ENCODE data around the gene ZNF814.
"Not testable (repeated sequence)": the region's sequence is repeated elsewhere in the genome, so short reads cannot be mapped to it uniquely, and the experiment has no call there.

ZNF814 gene

DNA sequence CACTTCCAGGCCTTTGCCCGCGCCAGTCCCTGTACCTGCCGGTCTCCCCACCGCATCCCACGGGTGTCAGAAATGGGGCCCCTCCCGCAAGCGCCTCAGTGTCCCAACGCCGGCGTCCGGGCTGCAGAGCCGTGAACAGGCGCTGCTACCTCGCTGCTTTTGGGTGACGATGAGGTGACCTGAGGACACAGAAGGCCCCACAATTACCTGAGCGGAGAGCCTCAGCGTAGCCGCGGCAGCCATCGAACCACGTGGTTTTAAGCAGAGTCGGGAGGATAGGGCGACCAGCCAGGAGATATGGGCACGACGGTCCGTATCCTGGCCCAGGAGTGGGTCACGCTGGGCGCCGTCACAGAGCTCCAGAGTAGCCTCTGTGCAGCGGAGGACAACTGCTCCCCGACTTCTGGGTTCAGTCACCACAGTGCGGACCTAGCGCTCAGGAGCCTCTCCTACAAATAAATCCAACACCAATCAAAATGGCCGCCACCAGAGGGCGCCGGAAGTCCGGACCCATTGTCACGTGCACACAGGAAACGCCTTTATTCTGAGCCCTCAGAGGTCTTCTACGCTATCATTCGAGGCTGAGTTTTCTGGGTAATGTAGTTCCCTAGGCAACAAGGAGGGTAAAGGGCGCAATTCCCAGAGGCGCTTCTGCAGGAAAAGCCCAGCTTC is at the start of gene ZNF814:
TSS of gene ZNF814 (minus strand) at position 478 of the 672 bp plus-strand sequence. CDS start at position 243, 235 bp downstream.
- in situ Hi-C loops (cut with HindIII; ENCODE audit: low pct_ligation_motif_present, low pct_unique_long_range_greater_than_20kb, low sequenced_read_pairs), result no loop called here
- DNase-seq, result no peak

DNA sequence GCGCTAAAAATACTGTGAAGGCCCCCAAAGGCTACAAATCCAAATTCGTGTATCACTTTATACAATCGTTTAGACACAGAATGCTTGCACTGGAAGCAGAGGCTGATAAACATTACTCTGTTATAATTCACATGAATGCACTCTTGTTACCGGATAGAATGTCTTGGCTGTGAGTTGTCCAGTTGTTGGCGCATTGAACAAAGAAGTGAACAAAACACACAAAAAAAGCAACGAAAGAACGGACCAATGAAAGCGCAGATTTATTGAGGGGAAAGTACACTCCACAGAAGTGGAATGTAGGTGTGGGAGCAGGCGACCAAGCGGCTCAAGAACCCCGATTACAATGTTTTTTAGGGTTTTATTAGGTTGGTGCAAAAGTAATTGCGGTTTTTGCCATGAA is 46.9 kb upstream of the ZNF814 start:
- in situ Hi-C loops (cut with HindIII; ENCODE audit: low pct_ligation_motif_present, low pct_unique_long_range_greater_than_20kb, low sequenced_read_pairs), result no loop called here
- DNase-seq, result no peak

DNA sequence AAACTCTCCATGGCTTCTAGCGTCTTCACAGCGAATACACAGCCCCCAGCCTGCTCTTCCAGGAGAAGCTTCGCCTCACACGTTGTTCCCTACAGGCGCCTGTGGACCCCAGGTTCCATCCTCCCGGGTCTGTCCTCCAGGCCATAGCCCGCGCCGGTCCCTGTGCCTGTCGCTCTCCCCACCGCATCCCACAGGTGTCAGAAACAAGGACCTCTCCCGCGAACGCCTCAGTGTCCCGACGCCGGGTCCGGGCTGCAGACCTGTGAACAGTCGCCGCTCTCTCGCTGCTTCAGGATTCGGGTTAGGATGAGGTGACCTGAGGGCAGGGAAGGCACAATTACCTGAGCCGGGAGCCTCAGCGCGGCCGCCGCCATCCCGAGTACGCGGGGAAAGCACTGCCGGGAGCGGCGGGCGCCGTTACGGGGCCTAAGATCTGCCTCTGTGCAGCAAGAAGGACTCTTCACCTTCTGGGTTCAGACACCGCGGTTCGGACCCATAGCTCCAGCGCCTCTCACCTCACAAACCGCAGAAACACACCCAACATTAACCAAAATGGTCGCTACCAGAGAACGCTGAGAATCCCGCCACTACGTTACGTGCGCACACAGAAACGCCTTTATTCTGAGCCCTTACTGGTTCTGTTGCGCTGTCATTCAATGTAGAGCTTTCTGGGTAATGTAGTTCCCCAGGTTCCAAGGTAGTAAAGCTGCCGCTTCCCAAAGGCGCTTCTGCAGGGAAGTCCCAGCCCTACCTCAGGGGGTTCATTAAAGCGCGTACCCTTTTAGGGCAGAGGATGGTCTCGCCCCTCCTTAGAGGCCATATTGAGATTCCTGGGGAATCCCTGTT is 46.2 kb upstream of the ZNF814 start, which contains the start of gene ZNF418:
TSS of gene ZNF418 (minus strand) at position 583 of the 846 bp plus-strand sequence. CDS start 1,580 bp downstream, outside the sequence.
- in situ Hi-C loops (cut with HindIII; ENCODE audit: low pct_ligation_motif_present, low pct_unique_long_range_greater_than_20kb, low sequenced_read_pairs), result no loop called here
- DNase-seq, result no peak

DNA sequence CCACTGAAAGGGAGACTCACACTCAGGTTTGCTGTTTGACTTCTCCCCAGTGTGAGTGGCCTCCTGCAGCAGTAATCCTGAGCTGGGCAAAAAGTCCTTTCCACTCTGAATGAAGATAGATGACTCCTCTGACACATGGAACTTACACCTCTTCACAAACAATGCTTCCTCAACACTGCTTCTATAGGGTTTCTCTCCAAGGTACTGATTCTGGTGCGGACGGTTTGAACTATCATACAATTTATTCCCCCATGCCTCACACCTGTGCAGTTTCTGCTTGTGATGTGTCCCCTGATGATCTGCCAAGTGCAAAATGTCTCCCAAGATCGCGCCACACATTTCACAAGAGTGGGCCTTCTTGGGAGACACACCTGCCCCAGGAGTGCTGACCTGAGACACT is 38.8 kb upstream of the ZNF814 start:
- in situ Hi-C loops (cut with HindIII; ENCODE audit: low pct_ligation_motif_present, low pct_unique_long_range_greater_than_20kb, low sequenced_read_pairs), result no loop called here
- DNase-seq, result no peak

- DNase-seq, result peak; percentile 92
These were observed 27.5 kb upstream of the ZNF814 start, which contains the start of gene ZNF417 for GRCh38 chr19:57916168-57916995. ZNF417 (minus strand) TSS chr19:57916592; CDS start chr19:57916411, 181 bp downstream.

DNA sequence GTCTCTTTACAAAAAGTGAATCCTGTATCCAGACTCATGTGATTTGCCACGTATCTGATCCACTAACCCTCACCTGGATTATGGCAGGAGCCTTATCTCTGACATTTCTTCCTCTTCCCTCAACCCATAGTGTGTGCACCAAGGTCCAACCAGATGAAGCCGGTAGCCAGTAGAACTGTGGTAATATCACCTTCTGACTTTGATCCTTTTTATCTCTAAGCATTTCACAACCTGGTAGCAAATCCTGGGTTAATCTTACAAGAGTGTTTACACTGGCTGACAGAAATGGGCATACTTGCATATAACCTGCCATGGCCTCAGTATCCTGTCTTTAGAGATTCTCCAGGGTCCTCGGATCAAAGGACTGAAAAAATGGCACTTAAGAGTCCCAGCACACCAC is 25.7 kb upstream of the ZNF814 start:
- no peak for DNase-seq
- in situ Hi-C loops (cut with HindIII; ENCODE audit: low pct_ligation_motif_present, low pct_unique_long_range_greater_than_20kb, low sequenced_read_pairs), result no loop called here

More at GRCh38 chr19:57916168-57916995, 27.5 kb upstream of the ZNF814 start, which contains the start of gene ZNF417:
- in situ Hi-C loops (cut with HindIII; ENCODE audit: low pct_ligation_motif_present, low pct_unique_long_range_greater_than_20kb, low sequenced_read_pairs), result not testable (repeated sequence)

DNA sequence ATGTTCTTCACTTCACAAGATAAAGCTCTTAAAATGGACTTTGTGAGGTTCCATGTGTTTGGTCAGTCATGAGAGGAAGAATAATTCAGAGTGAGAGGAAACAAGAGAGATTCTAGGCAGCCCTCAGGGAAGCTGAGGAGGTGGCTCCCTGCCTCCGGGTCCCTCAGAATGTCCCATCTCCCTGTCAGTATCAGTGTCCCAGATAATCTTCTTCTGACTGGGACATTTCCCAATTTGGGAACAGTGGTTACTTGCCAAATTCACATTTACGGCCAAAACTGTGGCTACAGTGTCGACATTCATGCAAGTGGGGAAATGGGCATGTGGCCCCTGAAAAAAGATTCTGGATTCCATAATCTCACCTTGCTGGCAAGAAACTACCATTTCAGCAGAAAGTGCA is 18.6 kb upstream of the ZNF814 start:
- no peak for DNase-seq
- in situ Hi-C loops (cut with HindIII; ENCODE audit: low pct_ligation_motif_present, low pct_unique_long_range_greater_than_20kb, low sequenced_read_pairs), result no loop called here

DNA sequence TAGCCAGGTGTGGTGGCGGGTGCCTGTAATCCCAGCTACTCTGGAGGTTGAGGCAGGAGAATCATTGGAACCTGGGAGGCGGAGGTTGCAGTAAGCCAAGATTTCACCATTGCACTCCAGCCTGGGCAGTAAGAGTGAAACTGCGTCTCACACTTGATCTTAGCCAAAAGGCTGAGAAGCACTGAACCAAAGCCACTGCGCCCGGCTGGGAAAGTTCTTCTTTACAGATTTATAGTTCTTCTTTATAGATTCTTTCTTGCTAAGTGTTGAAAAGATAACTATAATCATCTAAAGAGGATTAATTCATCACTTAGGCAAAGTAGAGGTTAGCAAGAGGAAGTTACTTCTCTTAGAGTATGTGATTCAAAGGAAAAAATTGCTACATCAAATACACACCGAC is 16.4 kb upstream of the ZNF814 start:
- DNase-seq, result no peak
- in situ Hi-C loops (cut with HindIII; ENCODE audit: low pct_ligation_motif_present, low pct_unique_long_range_greater_than_20kb, low sequenced_read_pairs), result no loop called here

GRCh38 chr19:57903618-57904184 is 14.9 kb upstream of the ZNF814 start:
- in situ Hi-C loops (cut with HindIII; ENCODE audit: low pct_ligation_motif_present, low pct_unique_long_range_greater_than_20kb, low sequenced_read_pairs), result no loop called here
- DNase-seq, result no peak

DNA sequence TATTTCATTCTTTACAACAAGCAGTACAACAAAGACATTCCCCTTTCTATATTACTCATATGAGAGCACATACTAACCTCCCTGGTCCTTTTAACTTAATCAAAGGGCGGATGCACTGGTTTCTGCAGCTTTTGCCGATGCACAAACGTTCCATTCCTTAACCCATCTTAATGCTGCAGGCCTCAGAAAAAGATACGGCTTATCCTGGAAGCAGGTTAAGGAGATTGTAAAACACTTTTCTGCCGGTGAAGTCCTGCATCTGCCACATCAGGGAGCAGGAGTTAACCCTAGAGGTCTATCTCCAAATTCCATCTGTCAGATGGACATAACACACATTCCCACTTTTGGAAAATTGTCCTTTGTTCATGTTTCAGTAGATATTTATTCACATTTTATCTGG is 11.5 kb upstream of the ZNF814 start:
- DNase-seq, result no peak
- in situ Hi-C loops (cut with HindIII; ENCODE audit: low pct_ligation_motif_present, low pct_unique_long_range_greater_than_20kb, low sequenced_read_pairs), result no loop called here

DNA sequence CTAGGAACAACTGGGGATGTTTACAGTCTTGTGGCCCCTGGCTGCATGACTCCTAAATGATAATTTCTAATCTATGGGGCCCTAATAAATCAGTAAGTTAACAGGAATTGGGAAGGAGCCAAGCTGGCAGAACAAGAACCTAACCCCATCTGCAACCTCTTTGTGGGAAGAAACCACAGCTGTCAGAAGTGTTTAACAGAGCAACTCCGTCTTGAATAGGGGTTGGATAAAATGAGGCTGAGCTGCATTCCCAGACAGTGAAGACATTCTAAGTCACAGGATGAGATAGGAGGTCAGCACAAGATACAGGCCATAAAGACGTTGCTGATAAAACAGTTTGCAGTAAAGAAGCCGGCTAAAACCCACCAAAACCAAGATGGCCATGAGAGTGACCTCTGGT is 1.9 kb upstream of the ZNF814 start:
- DNase-seq; in situ Hi-C loops (cut with HindIII; ENCODE audit: low pct_ligation_motif_present, low pct_unique_long_range_greater_than_20kb, low sequenced_read_pairs): not testable (repeated sequence)

DNA sequence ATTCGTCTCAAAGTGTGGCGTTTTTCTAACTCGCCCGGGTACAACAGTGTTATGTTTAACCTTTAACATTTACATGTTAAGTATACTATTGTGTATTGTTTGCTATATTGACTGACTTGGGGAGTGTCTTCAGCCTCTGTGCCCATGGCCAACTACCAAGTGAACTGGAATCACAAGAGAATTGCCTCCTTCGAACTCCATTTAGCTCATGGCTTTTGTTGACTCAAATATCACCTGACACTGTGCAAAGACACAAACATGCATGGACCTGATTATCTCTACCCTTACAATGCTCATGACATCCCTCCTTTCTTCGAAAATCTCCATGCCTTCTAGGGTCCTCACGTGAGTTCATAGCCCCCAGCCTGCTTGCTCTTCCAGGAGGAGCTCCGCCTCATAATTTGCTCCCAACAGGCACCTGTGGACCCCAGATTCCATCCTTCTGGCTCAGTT is 704 bp downstream of the ZNF814 start:
- in situ Hi-C loops (cut with HindIII; ENCODE audit: low pct_ligation_motif_present, low pct_unique_long_range_greater_than_20kb, low sequenced_read_pairs), result no loop called here
- no peak for DNase-seq

DNA sequence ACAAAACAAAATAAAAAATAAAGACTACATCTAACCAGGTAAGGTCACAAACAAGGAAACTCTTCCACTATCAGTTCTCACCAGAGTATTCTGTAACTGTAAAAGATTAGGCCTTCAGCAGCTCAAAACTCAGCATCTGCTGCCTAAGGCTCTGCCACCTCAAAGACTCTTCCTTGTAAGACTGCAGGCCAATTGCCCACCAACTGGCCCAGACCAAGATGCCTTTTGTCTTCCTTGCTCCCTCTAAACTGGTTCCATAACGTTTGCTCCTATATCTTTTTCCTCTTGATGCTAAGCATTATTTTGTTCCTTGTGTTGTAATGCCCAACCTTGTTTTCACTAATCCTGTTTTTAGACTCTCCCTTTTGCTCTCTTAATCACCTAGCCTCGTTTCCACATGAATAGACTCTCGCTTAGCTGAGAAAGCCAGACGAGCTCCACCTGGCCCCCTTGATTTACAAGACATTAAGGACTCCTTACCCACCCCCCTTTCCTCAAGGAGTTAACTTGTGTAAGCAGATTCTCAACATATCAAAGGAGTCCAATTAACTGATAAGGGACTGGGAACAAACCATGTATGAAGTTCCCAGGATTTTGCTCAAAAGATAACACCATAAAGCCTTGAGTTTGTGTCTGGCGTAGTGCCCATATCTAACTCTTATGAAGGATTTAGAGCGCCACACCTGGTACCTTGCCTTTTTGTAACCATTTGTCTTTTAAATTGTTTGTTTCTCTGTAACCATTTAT is 1.5 kb downstream of the ZNF814 start:
- DNase-seq, result no peak
- in situ Hi-C loops (cut with HindIII; ENCODE audit: low pct_ligation_motif_present, low pct_unique_long_range_greater_than_20kb, low sequenced_read_pairs), result no loop called here

GRCh38 chr19:57886046-57886445 is 2.8 kb downstream of the ZNF814 start:
- no peak for DNase-seq
- in situ Hi-C loops (cut with HindIII; ENCODE audit: low pct_ligation_motif_present, low pct_unique_long_range_greater_than_20kb, low sequenced_read_pairs), result no loop called here

GRCh38 chr19:57873883-57874799 is 14.7 kb downstream of the ZNF814 start:
- in situ Hi-C loops (cut with HindIII; ENCODE audit: low pct_ligation_motif_present, low pct_unique_long_range_greater_than_20kb, low sequenced_read_pairs); DNase-seq: not testable (repeated sequence)

- in situ Hi-C loops (cut with HindIII; ENCODE audit: low pct_ligation_motif_present, low pct_unique_long_range_greater_than_20kb, low sequenced_read_pairs), result no loop called here
- no peak for DNase-seq
These were observed 16.4 kb downstream of the ZNF814 start for GRCh38 chr19:57872450-57872849.

DNA sequence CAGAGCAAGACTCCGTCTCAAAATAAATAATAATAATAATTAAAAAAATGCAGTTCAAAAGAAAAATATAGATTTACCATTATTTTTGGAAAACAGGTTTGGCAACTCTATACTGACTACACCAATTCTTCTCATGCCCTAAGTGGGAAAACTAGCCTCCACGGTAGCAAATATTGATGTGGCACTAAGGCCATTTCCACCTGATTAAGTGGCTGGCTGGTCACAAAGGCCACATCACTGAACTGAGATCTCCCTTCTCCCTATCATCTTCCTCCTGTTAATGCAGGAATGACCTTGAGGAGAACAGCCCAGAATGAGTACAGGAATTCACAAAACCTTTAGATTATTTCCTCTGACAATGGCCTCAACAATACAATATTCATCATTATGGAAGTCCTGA is 18.6 kb downstream of the ZNF814 start:
- in situ Hi-C loops (cut with HindIII; ENCODE audit: low pct_ligation_motif_present, low pct_unique_long_range_greater_than_20kb, low sequenced_read_pairs), result no loop called here
- DNase-seq, result no peak

Measured in ACHN (cell line).